Measurements from ENCODE around the gene VEGFA.

The VEGFA gene

DNA sequence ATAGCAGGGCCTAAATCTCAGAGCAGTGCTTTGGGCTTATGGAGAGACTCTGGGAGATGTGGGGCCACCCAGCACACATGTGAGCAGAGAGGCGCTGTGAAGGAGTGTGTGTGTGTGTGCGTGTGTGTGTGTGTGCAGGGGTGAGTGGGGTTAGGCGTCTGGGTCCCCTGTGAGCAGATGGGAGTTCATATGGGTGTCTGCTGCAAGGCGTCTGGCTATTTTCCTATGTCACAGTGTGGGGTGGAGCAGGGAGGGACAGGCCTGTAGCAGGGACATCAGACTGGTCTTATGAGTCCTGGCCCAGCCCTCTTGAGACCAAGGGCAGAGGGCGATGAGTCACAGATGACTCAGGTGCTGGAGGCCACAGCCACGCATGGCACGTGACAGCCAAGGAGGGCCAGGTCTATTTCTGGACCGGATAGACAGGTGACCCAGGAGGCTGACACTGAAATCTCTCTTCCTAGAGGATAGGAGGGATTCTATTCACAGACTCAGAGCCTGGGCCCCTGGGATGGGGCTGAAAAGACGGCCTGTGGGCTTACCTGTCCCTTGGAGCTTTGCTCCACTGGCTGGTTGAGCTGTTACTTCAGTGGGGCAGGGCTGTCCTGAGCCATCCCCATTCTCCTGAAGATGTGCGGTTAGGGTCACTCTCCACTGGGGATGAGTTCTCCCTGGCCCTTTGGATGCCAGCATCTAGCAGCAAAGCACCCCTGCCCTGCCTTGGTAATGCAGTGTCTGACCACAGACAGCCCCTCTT, 28.9 kb downstream of the VEGFA start:
- TF ChIP-seq, protein P1, sequence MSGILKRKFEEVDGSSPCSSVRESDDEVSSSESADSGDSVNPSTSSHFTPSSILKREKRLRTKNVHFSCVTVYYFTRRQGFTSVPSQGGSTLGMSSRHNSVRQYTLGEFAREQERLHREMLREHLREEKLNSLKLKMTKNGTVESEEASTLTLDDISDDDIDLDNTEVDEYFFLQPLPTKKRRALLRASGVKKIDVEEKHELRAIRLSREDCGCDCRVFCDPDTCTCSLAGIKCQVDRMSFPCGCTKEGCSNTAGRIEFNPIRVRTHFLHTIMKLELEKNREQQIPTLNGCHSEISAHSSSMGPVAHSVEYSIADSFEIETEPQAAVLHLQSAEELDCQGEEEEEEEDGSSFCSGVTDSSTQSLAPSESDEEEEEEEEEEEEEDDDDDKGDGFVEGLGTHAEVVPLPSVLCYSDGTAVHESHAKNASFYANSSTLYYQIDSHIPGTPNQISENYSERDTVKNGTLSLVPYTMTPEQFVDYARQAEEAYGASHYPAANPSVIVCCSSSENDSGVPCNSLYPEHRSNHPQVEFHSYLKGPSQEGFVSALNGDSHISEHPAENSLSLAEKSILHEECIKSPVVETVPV (CRISPR knock-in tag; IDR thresholded peaks at IDR 0.05) = no peak
- TF ChIP-seq, protein P2, sequence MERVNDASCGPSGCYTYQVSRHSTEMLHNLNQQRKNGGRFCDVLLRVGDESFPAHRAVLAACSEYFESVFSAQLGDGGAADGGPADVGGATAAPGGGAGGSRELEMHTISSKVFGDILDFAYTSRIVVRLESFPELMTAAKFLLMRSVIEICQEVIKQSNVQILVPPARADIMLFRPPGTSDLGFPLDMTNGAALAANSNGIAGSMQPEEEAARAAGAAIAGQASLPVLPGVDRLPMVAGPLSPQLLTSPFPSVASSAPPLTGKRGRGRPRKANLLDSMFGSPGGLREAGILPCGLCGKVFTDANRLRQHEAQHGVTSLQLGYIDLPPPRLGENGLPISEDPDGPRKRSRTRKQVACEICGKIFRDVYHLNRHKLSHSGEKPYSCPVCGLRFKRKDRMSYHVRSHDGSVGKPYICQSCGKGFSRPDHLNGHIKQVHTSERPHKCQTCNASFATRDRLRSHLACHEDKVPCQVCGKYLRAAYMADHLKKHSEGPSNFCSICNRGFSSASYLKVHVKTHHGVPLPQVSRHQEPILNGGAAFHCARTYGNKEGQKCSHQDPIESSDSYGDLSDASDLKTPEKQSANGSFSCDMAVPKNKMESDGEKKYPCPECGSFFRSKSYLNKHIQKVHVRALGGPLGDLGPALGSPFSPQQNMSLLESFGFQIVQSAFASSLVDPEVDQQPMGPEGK (CRISPR knock-in tag; IDR thresholded peaks at IDR 0.05; ENCODE audit: borderline replicate concordance) = no peak
- TF ChIP-seq GLIS3 (CRISPR knock-in tag; IDR thresholded peaks at IDR 0.05) = no peak
- TF ChIP-seq CSDC2 (CRISPR knock-in tag; IDR thresholded peaks at IDR 0.05) = no peak
- TF ChIP-seq, protein P3, sequence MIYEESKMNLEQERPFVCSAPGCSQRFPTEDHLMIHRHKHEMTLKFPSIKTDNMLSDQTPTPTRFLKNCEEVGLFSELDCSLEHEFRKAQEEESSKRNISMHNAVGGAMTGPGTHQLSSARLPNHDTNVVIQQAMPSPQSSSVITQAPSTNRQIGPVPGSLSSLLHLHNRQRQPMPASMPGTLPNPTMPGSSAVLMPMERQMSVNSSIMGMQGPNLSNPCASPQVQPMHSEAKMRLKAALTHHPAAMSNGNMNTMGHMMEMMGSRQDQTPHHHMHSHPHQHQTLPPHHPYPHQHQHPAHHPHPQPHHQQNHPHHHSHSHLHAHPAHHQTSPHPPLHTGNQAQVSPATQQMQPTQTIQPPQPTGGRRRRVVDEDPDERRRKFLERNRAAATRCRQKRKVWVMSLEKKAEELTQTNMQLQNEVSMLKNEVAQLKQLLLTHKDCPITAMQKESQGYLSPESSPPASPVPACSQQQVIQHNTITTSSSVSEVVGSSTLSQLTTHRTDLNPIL (CRISPR knock-in tag; IDR thresholded peaks at IDR 0.05; ENCODE audit: low read depth) = no peak
- TF ChIP-seq, protein P4, sequence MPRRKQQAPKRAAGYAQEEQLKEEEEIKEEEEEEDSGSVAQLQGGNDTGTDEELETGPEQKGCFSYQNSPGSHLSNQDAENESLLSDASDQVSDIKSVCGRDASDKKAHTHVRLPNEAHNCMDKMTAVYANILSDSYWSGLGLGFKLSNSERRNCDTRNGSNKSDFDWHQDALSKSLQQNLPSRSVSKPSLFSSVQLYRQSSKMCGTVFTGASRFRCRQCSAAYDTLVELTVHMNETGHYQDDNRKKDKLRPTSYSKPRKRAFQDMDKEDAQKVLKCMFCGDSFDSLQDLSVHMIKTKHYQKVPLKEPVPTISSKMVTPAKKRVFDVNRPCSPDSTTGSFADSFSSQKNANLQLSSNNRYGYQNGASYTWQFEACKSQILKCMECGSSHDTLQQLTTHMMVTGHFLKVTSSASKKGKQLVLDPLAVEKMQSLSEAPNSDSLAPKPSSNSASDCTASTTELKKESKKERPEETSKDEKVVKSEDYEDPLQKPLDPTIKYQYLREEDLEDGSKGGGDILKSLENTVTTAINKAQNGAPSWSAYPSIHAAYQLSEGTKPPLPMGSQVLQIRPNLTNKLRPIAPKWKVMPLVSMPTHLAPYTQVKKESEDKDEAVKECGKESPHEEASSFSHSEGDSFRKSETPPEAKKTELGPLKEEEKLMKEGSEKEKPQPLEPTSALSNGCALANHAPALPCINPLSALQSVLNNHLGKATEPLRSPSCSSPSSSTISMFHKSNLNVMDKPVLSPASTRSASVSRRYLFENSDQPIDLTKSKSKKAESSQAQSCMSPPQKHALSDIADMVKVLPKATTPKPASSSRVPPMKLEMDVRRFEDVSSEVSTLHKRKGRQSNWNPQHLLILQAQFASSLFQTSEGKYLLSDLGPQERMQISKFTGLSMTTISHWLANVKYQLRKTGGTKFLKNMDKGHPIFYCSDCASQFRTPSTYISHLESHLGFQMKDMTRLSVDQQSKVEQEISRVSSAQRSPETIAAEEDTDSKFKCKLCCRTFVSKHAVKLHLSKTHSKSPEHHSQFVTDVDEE (CRISPR knock-in tag; IDR thresholded peaks at IDR 0.05) = no peak
- no peak for TF ChIP-seq TOX (CRISPR knock-in tag; IDR thresholded peaks at IDR 0.05; ENCODE audit: borderline replicate concordance)
- no peak for TF ChIP-seq ESRRG (CRISPR knock-in tag; IDR thresholded peaks at IDR 0.05)
- TF ChIP-seq BACH2 (CRISPR knock-in tag; IDR thresholded peaks at IDR 0.05; ENCODE audit: borderline replicate concordance) = no peak
- no peak for TF ChIP-seq ZNF565 (CRISPR knock-in tag; conservative IDR thresholded peaks at IDR 0.05; ENCODE audit: low read depth)
- peak; percentile 81 for ATAC-seq

DNA sequence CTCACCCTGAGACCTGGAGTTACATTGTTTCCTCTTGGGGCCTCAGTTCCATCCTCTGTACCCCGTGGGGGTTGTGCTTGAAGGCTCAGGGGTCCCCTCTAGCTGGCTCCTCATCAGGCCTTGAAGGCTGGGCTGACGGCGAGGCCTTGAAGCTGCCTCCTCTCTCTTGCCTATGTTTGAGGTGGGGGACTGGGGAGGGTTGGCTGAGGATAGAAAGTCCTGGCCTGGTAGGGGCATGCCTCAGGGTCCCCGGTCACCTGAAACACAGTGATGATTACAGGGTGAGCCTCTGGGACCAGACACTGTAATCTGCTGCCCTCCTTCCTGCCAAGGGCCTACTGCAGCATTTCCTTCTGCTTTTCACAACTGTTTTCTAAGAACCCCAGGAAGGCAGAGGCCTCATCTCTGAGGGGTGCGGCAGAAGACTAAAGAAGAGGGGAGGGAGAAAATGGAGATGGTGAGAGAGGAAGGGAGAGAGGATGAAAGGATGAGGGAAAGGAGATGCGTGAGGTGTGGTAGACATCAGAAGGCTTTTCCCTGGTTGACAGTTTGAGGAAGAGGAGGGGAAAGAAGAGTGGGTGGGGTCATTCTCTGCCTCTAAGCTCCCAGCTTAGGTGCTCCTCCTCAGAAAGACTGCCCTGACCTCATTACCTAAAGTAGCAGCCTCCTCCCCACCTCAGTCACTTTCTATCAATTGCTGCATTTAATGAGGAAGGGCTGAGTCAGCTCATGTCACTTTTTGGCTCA, 29.7 kb downstream of the VEGFA start:
- no peak for ATAC-seq
- no peak for TF ChIP-seq TCF4 (CRISPR knock-in tag; IDR thresholded peaks at IDR 0.05; ENCODE audit: borderline replicate concordance)
- TF ChIP-seq, protein P3 (CRISPR knock-in tag; IDR thresholded peaks at IDR 0.05; ENCODE audit: low read depth) = no peak
- no peak for TF ChIP-seq ARNTL (CRISPR knock-in tag; IDR thresholded peaks at IDR 0.05; ENCODE audit: borderline replicate concordance, low read depth)
- no peak for TF ChIP-seq CSDC2 (CRISPR knock-in tag; IDR thresholded peaks at IDR 0.05)
- TF ChIP-seq SNAI2 (CRISPR knock-in tag; IDR thresholded peaks at IDR 0.05) = no peak
- TF ChIP-seq PPARA (CRISPR knock-in tag; IDR thresholded peaks at IDR 0.05; ENCODE audit: borderline replicate concordance) = no peak
- TF ChIP-seq, protein P2 (CRISPR knock-in tag; IDR thresholded peaks at IDR 0.05; ENCODE audit: borderline replicate concordance) = no peak
- TF ChIP-seq GLIS3 (CRISPR knock-in tag; IDR thresholded peaks at IDR 0.05) = no peak
- TF ChIP-seq ESRRG (CRISPR knock-in tag; IDR thresholded peaks at IDR 0.05) = no peak
- TF ChIP-seq, protein P4 (CRISPR knock-in tag; IDR thresholded peaks at IDR 0.05) = no peak
- no peak for TF ChIP-seq OSR1 (CRISPR knock-in tag; IDR thresholded peaks at IDR 0.05)
- TF ChIP-seq ISL1 (CRISPR knock-in tag; IDR thresholded peaks at IDR 0.05) = no peak
- TF ChIP-seq ZNF70 (CRISPR knock-in tag; IDR thresholded peaks at IDR 0.05) = no peak
- no peak for TF ChIP-seq TOX (CRISPR knock-in tag; IDR thresholded peaks at IDR 0.05; ENCODE audit: borderline replicate concordance)
- TF ChIP-seq ZC3H10 (CRISPR knock-in tag; IDR thresholded peaks at IDR 0.05) = no peak
- TF ChIP-seq ZFP3 (CRISPR knock-in tag; IDR thresholded peaks at IDR 0.05) = no peak
- TF ChIP-seq RARB (CRISPR knock-in tag; IDR thresholded peaks at IDR 0.05) = no peak
- TF ChIP-seq ZNF565 (CRISPR knock-in tag; conservative IDR thresholded peaks at IDR 0.05; ENCODE audit: low read depth) = no peak

Measured in SK-N-SH treated with all-trans-retinoic acid at 6 μM for 48 hours (cell line).